ENCODE measurements around the gene ARHGEF25. TPM values are rescaled to one million over a fixed set of nuclear protein-coding genes. Genes with fewer than 3 reads are reported as not detected.
A peak's percentile ranks its signal among the peaks of the same experiment; 100 is the strongest.

Gene ARHGEF25
- total and polyA plus RNA-seq, 7 donors, result 2.9 to 9.2 (median 4.2) TPM

GRCh38 chr12:57593187-57593586 is 18.0 kb upstream of the ARHGEF25 start:
- 75 to 83% (median 79%) methylated on average over 4 of the region's 4 CpGs for WGBS, 3 donors
- ATAC-seq, result no peak
- Histone ChIP-seq H3K4me3 (no peak overlapping the region), H3K27me3 (ENCODE audit: insufficient read depth in 3 of 3, low read length in 2 of 3) (peaks cover 0 to 2% (median 2%) of the 10 kb centered on the region in 3 donors), H3K9me3 (no peaks in the 10 kb centered on the region), H3K36me3 (ENCODE audit: insufficient read depth in 1 of 2, low read depth in 1 of 2) (peaks cover 2 to 39% of the 10 kb centered on the region in 2 donors), H3K27ac (no peak overlapping the region), H3K4me1 (no peaks in the 10 kb centered on the region)
- DNase-seq, result no peak
- no peak for TF ChIP-seq CTCF (IDR thresholded peaks at IDR 0.05)
- intact Hi-C loops (cut with DNase I), result no loop called here

- H3K4me3 ChIP-seq, result no peak overlapping the region
- peaks cover 0 to 7% (median 6%) of the 10 kb centered on the region in 3 donors for H3K27me3 ChIP-seq (ENCODE audit: insufficient read depth in 3 of 3, low read length in 2 of 3)
- TF ChIP-seq CTCF (IDR thresholded peaks at IDR 0.05), result no peak
- H3K9me3 ChIP-seq, result no peaks in the 10 kb centered on the region
- intact Hi-C loops (cut with DNase I), result no loop called here
- 59 to 74% (median 65%) methylated on average over 2 of the region's 2 CpGs for WGBS, 3 donors
- H3K27ac ChIP-seq, result no peak overlapping the region
- no peaks in the 10 kb centered on the region for H3K4me1 ChIP-seq
- peaks cover 10 to 64% of the 10 kb centered on the region in 2 donors for H3K36me3 ChIP-seq (ENCODE audit: insufficient read depth in 1 of 2, low read depth in 1 of 2)
- ATAC-seq (no peak), DNase-seq (no peak)
These were observed 10.8 kb upstream of the ARHGEF25 start for GRCh38 chr12:57600395-57600794.

- no peaks in the 10 kb centered on the region for H3K4me1 ChIP-seq
- peaks cover 0 to 25% (median 13%) of the 10 kb centered on the region in 3 donors for H3K27me3 ChIP-seq (ENCODE audit: insufficient read depth in 3 of 3, low read length in 2 of 3)
- peaks cover 9 to 46% of the 10 kb centered on the region in 2 donors for H3K36me3 ChIP-seq (ENCODE audit: insufficient read depth in 1 of 2, low read depth in 1 of 2)
- no peaks in the 10 kb centered on the region for H3K9me3 ChIP-seq
- no peak overlapping the region for H3K27ac ChIP-seq
- no peak for TF ChIP-seq CTCF (IDR thresholded peaks at IDR 0.05)
- no peak for DNase-seq
- H3K4me3 ChIP-seq, result no peak overlapping the region
- intact Hi-C loops (cut with DNase I), result no loop called here
- ATAC-seq, result no peak
These were observed 8.7 kb upstream of the ARHGEF25 start for GRCh38 chr12:57602544-57602943.

GRCh38 chr12:57603324-57603723 is 7.9 kb upstream of the ARHGEF25 start:
- DNase-seq (no peak), ATAC-seq (no peak)
- no peak overlapping the region for H3K4me3 ChIP-seq
- no peak for TF ChIP-seq CTCF (IDR thresholded peaks at IDR 0.05)
- H3K27ac ChIP-seq, result peak overlapping the region; percentile 64
- no peaks in the 10 kb centered on the region for H3K9me3 ChIP-seq
- WGBS, 3 donors, result 58 to 63% (median 59%) methylated on average over 2 of the region's 2 CpGs
- H3K4me1 ChIP-seq, result no peaks in the 10 kb centered on the region
- H3K36me3 ChIP-seq (ENCODE audit: insufficient read depth in 1 of 2, low read depth in 1 of 2), result peaks cover 9 to 40% of the 10 kb centered on the region in 2 donors
- peaks cover 0 to 25% (median 13%) of the 10 kb centered on the region in 3 donors for H3K27me3 ChIP-seq (ENCODE audit: insufficient read depth in 3 of 3, low read length in 2 of 3)
- intact Hi-C loops (cut with DNase I), result no loop called here

GRCh38 chr12:57603815-57604453 is 7.3 kb upstream of the ARHGEF25 start:
- ATAC-seq (peak in 3 of 4 donors; percentile 31 to 64 (median 58)), DNase-seq (peak in 1 of 2 donors; percentile 42)
- TF ChIP-seq CTCF (IDR thresholded peaks at IDR 0.05), result no peak
- Histone ChIP-seq H3K4me3 (peak overlapping the region; percentile 63), H3K27ac (peak overlapping the region; percentile 64), H3K9me3 (no peaks in the 10 kb centered on the region), H3K36me3 (ENCODE audit: insufficient read depth in 1 of 2, low read depth in 1 of 2) (peaks cover 7 to 34% of the 10 kb centered on the region in 2 donors), H3K27me3 (ENCODE audit: insufficient read depth in 3 of 3, low read length in 2 of 3) (peaks cover 0 to 31% (median 13%) of the 10 kb centered on the region in 3 donors), H3K4me1 (no peaks in the 10 kb centered on the region)
- intact Hi-C loops (cut with DNase I), result no loop called here
- 26 to 37% (median 30%) methylated on average over 6 of the region's 6 CpGs for WGBS, 3 donors

Data from psoas muscle (tissue), 8 donors.